ENCODE results near the gene POLR1E.

POLR1E gene

GRCh38 chr9:37485389-37486255, at the start of gene POLR1E:
Gene POLR1E (plus strand): TSS chr9:37485948. CDS start chr9:37486048, 100 bp downstream.
- peak; percentile 93 to 96 (median 94) for DNase-seq (ENCODE audit: low read depth in 3 of 3)

GRCh38 chr9:37436540-37436939, 49.2 kb upstream of the POLR1E start:
- no peak for DNase-seq (ENCODE audit: low read depth in 3 of 3)

GRCh38 chr9:37437010-37437409, 48.7 kb upstream of the POLR1E start:
- no peak for DNase-seq (ENCODE audit: low read depth in 3 of 3)

DNA sequence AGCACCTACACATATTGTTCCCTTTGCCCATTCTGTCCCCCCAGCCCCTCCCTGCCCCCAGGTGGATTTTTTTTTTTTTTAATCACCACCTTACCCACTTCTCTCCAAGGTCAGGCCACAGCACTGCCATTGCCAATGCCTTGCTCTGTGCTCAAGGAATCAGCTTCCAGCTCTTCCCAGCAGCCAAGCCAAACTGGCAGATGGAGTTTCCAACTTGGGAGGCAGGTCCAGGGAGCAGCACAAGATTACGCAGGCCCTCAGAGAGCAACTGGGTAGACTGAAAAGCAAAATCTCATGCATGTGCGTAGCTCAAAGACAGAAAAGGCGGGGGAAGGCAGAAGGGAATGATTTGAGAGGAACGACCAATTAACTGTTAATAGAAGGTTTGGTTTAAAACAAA, 48.1 kb upstream of the POLR1E start:
- DNase-seq (ENCODE audit: low read depth in 3 of 3), result no peak

DNA sequence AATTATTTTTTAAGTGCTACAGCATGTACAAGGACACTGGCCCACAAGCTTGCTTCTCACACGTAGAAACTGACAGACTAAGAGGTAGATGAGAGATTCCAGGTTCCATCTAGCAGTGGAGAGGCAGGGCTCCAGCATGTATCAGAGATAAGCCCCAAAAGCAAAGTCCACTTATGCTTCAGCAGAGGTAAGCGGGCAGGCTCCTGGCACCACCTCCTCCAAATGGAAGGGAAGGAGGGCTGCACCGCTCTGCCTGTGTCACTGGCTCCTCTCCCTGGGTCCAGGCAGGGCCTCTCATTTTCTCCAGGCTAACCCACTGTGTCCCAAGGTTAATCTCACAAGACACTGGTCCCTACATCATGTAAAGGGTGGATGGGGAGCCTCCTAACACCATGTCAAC, 47.4 kb upstream of the POLR1E start:
- DNase-seq (ENCODE audit: low read depth in 3 of 3), result no peak

DNA sequence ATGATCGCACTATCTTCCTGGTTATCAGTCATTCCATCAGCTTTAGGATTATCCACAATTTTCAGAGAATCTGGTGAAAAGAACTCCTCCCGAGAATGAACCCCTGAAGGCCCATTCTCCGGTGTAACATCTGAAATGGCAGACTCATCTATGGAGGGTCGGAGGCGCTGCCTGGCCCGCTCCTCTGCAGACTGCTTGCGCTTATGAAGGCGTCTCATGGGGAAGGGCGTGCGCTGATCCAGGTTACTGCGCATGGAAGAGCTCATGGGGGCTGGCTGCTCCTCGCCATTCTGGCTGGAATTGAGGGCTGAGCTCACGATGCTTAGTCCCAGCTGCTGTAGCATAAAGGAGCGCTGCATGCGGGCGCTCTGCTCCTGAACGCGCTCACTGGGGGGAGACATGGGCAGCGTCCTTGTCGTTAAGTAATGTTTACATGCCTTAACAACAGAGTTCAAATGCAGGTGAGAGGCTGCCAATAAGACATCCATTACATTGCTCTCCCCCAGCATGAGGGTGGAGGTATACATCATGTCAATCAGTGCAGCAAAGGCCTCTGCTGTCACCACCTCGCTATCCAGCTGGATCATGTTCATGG, 43.9 kb upstream of the POLR1E start:
- no peak for DNase-seq (ENCODE audit: low read depth in 3 of 3)

GRCh38 chr9:37442556-37442955, 43.2 kb upstream of the POLR1E start:
- DNase-seq (ENCODE audit: low read depth in 3 of 3), result no peak

- DNase-seq (ENCODE audit: low read depth in 3 of 3), result no peak
These were observed 42.2 kb upstream of the POLR1E start for GRCh38 chr9:37443566-37443965.

DNA sequence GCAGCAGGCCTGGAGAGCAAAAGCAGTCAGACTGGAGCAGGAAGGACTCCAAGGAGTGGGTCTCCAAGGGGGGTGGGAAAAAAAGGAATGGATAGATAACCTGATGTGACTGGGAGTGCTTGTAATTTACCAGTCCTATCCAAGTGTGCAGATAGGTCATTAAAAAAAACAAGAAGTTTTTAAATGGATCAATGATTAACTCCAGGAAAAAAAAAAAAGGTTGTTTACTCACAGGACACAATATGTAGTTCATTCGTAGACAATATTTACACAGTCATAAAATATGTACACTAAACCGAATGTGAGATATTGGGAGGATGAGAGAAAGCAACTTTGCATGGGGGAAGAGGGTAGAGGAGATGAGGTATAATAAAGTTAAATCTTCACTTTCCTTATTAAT, 40.9 kb upstream of the POLR1E start:
- no peak for DNase-seq (ENCODE audit: low read depth in 3 of 3)

DNA sequence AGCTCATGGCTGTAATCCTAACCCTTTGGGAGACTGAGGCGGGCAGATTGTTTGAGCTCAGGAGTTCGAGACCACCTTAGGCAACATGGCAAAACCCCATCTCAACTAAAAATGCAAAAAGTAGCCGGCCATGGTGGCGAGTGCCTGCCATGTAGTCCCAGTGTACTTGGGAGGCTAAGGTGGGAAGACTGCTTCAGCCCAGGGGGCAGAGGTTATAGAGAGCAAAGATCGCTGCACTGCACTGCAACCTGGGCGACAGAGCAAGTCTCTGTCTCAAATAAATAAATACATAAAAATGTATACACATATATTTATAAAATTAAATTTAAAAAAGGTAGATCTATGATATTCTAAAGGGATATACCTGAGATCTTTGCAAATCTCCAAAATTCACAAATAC, 39.9 kb upstream of the POLR1E start:
- no peak for DNase-seq (ENCODE audit: low read depth in 3 of 3)

GRCh38 chr9:37446401-37446800, 39.3 kb upstream of the POLR1E start:
- no peak for DNase-seq (ENCODE audit: low read depth in 3 of 3)

DNA sequence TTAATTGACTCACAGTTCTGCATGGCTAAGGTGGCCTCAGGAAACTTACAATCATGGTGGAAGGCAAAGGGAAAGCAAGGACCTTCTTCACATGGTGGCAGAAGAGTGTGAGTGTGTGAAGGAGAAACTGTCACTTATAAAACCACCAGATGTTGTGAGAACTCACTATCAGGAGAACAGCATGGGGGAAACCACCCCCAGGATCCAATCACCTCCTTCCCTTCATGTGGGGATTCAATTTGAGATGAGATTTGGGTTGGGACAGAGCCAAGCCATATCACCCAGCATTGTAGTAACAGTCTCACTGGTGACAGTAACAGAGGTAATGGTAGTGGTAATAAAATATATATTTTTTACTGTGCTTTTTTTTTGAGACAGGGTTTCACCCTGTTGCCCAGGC, 38.6 kb upstream of the POLR1E start:
- DNase-seq (ENCODE audit: low read depth in 3 of 3), result no peak

DNA sequence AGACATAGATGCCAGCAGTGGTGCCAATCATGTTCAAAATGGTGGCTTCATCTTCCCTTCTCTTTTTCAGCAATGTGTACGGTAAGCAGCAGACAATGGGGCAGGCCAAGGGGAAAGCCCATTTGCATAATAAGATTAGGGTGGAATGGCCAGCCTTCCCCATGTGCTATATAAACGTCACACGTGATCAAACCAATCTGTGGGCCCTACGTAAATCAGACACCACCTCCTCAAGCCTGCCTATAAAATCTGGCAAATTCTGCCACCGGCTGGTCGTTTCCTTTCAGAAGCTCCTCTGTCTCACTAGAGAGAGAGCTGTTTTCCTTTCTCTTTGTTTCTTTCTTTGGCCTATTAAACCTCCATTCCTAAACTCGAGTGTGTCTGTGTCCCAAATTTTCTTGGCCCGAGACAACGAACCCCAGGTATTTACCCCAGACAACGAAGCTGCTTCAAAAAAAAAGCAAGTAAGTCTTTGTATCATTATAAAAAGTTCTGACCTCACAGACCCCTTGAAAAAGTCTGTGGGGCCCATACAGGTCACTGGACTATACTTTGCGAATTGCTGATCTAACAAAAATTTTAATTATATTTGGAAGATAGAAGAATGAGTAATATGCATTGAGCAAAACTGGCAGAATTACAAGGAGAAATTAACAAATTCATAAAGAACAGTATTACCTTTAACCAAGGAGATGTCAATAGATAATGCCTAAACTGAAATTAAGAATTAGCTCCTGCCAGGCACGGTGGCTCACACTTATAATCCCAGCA, 35.7 kb upstream of the POLR1E start:
- no peak for DNase-seq (ENCODE audit: low read depth in 3 of 3)

- no peak for DNase-seq (ENCODE audit: low read depth in 3 of 3)
These were observed 34.1 kb upstream of the POLR1E start for GRCh38 chr9:37451628-37452027.

DNA sequence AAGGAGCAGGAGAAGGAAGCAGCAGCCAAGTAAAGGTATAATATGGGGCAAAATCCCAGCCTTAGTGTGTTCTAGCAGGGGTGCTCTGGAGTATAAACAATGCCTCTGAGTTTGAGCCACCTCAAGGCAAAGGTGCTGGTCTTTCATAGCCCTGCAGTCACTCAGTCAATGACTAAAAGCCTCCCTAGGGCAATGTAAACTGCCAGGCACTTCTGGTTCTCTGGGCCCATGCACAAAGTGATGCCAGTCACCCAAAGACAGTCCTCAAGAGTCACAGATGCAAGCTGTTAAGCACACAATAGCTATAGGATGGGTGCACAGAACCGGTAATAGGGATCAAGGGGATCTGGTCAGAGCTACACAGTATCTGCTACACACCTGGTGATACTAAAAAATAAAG, 33.1 kb upstream of the POLR1E start:
- DNase-seq (ENCODE audit: low read depth in 3 of 3), result no peak

GRCh38 chr9:37453827-37454226, 31.9 kb upstream of the POLR1E start:
- DNase-seq (ENCODE audit: low read depth in 3 of 3), result no peak

DNA sequence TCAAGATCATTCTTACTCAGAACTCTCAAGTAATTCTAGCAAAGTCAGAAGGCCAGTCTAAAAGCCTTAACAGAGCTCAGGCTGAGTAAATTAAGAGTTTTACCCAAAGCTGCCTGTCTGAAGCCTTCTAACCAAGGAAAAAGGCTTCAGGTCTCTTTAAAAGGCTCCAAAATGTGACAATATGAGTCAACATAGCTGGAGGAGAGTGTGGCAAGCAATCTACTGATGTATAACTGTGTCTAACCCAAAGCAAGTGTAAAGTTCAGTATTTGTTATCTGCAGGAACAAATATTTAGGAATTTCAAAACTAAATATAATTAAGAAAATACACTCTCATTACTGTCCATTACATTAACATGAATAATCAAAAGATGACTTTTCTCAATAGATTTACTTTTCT, 31.5 kb upstream of the POLR1E start:
- no peak for DNase-seq (ENCODE audit: low read depth in 3 of 3)

DNA sequence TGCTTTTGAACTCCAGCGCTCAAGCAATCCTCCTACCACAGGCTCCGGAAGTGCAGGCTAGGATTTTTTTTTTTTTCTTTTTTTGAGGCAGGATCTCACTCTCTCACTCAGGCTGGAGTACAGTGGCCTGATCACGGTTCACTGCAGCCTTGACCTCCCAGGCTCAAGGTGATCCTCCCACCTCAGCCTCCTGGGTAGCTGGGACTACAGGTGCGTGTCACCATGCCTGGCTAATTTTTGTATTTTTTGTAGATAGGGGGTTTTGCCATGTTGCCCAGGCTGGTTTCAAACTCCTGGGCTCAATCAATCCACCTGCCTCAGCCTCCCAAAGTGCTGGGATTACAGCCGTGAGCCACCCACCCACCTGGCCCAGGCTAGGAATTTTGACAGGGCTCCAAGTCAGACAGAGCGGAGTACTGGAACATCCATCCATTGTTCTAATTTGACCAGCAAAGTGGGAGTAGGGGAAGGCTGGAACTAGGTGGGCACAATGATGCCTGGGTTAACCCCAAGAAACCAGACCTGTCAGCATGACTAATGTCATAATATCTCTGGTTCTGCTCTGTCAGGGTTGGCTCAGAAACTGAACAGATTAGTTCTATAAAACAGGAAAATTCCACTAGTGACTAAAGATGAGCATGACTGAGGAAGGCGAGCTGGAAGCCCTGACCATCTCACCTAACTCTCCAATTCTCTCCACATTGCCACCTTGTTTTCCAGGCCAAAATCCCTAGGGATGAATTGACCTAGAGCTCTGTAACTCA, 29.7 kb upstream of the POLR1E start:
- DNase-seq (ENCODE audit: low read depth in 3 of 3), result no peak

DNA sequence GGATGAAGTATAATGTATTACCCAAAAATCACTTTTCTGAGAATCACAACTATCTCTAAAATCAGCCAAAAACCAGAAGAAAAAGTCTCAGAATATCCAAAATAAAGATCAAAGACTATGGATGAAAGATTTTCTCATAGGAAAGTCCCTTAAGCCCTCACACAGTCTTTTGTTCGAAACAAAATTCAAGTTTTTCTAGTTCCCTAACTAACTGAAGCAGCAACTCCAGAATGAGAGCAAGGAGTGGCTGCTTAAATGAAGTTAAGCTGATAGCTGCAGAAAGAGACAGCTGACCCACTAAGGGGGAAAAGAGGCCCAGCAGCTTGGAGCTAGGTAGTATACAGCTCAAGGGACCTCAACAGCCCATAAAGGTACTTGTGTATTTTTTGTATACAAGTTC, 28.9 kb upstream of the POLR1E start:
- DNase-seq (ENCODE audit: low read depth in 3 of 3), result no peak

- DNase-seq (ENCODE audit: low read depth in 3 of 3), result no peak
These were observed 21.7 kb upstream of the POLR1E start for GRCh38 chr9:37464006-37464405.

- peak in 1 of 3 experiments; percentile 36 for DNase-seq (ENCODE audit: low read depth in 3 of 3)
These were observed 21.1 kb upstream of the POLR1E start for GRCh38 chr9:37464426-37465248.

Data from stimulated activated CD4-positive, alpha-beta T cell treated with anti-CD3 and anti-CD28 coated beads, TNF-alpha, amount 100 ng/mL, for 4 hours (primary cell).